GM10266 (cell line): ENCODE results near the gene RYK.

Source experiments
- DNase-seq: peaks from one replicate; pipeline ENCODE4 v3.0.0; 2012; ENCODE audit errors: extremely low spot score
- TF ChIP-seq, protein P1 (sequence below): IDR thresholded peaks from 2 replicates; pipeline ENCODE4 v1.5.1; 2012; ENCODE audit warnings: mild to moderate bottlenecking, low read depth; ENCODE audit not compliant: control insufficient read depth, insufficient read depth; ENCODE audit errors: missing control alignments

The RYK gene

GRCh38 chr3:134149286-134149685, 101.4 kb downstream of the RYK start:
- TF ChIP-seq, protein P1, sequence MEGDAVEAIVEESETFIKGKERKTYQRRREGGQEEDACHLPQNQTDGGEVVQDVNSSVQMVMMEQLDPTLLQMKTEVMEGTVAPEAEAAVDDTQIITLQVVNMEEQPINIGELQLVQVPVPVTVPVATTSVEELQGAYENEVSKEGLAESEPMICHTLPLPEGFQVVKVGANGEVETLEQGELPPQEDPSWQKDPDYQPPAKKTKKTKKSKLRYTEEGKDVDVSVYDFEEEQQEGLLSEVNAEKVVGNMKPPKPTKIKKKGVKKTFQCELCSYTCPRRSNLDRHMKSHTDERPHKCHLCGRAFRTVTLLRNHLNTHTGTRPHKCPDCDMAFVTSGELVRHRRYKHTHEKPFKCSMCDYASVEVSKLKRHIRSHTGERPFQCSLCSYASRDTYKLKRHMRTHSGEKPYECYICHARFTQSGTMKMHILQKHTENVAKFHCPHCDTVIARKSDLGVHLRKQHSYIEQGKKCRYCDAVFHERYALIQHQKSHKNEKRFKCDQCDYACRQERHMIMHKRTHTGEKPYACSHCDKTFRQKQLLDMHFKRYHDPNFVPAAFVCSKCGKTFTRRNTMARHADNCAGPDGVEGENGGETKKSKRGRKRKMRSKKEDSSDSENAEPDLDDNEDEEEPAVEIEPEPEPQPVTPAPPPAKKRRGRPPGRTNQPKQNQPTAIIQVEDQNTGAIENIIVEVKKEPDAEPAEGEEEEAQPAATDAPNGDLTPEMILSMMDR: no peak
- DNase-seq: no peak

DNA sequence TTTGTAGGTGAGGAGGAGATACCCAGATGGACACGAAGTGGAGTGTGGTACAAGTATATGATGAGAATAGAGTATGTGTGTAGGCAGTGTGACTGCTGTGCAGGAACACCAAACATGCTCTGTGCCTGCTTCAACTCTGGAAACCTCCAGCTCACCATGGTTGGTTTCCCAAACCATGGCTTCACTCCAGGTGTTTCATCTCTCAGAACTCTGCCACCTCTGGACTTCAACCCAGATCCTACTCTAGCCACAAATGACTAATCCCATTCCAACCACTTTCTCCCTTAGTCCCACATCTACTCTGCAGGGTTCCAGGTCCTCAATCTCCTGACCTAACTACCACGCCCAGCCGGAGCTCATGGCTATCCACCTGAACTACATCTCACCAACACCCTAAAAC, 102.1 kb downstream of the RYK start:
- TF ChIP-seq, protein P1: no peak
- DNase-seq: no peak

GRCh38 chr3:134147411-134147810, 103.2 kb downstream of the RYK start:
- TF ChIP-seq, protein P1: no peak

DNA sequence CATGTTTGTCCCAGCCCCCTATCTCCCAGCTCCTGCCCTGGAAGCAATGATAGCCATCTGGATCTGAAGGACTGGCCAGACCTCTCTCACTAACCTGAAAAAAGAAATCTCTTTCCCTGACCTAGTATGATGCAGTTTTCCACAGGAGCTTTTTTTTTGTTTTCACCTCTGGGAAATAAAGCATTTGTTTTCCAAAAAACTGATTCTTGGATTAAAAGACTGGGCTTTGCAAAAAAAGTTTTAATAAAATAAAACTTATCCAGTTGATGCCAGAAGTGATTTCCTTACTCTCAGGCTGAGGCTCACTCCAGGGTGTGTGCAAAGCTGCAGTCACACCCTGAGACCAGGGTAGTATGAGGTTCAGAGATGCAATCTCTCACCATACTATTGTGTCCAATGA, 104.0 kb downstream of the RYK start:
- TF ChIP-seq, protein P1: no peak
- DNase-seq: no peak

More at GRCh38 chr3:134147411-134147810, 103.2 kb downstream of the RYK start:
- DNase-seq: no peak

GRCh38 chr3:134145183-134145582, 105.5 kb downstream of the RYK start:
- DNase-seq: no peak
- TF ChIP-seq, protein P1: no peak

DNA sequence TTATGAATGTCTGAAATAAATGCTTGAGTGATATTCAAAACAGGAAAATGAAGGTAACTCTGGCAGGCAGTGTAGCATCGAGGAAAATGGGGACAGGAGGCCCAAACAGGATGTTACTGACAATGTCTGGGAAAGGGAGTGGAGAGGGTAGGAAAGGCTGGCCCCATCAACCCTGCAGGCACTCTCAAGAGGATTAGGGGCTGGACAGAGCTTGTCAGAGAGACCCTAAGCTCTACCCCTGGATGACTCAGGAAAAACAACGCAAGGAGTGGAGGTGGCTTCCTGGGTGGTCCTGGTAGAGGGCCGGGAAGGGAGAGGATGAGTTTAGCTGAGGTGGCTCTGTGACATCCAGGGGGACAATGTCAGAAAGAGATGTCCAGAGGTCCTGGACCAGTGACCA, 106.0 kb downstream of the RYK start:
- TF ChIP-seq, protein P1: no peak
- DNase-seq: no peak

DNA sequence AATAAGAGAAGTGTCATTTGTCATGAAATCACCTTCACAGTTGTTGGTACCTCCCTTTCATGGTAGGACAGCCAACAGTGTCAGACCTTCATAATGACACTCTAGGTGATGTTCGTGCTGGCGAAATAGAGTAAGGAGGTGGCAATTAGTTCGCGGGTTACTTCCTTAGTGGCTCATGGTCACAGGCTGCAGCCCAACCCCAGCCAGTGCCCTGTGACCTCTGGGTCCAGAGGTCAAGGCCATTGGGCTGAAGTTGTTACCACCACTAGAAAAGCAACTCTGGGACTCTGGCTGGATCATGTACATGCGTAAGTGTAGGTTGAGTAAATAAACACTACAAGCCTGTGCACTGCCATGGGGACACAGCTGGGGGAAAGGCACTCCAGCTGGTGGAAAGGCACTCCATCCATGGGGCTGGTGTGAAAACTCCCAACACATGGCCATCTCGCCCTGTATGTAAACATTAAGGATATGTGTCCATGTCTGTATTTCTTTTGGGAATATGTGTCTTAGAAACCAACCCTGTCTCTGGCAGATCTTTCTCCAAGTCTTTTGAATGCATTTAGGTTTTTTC, 106.7 kb downstream of the RYK start:
- TF ChIP-seq, protein P1: no peak
- no peak for DNase-seq
